Fibroblast of peridontal ligament (primary cell): ENCODE measurements around the gene DDX42.
"Not testable (repeated sequence)": the region's sequence is repeated elsewhere in the genome, so short reads cannot be mapped to it uniquely, and the experiment has no call there.

Experiments
- DNase-seq: peaks from one replicate; pipeline ENCODE4 v3.0.0-alpha.2; 2010; ENCODE audit errors: extremely low read depth

The DDX42 gene

DNA sequence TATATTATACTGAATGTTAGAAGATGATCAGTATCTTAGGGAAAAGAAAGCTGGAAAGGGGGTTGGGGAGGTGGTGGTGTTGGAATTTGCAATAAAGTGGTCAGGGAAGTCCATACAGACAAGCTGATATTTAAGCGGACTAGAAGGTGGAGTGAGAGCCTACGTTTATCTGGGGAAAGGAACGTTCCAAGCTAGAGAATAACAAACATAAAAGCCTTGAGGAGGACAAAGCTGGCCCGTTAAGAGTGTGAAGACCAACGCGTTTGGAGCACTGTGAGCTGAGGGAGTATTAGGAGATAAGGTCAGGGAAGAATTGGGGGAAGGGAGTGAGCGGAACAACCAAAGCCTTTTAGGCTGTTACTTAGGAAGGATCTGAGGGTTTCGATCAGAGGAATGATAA, 1.4 kb downstream of the DDX42 start:
- DNase-seq = peak; percentile 9

- peak; percentile 22 for DNase-seq
Measured at GRCh38 chr17:63780507-63780906, 6.5 kb downstream of the DDX42 start.

GRCh38 chr17:63780928-63781327, 7.0 kb downstream of the DDX42 start:
- DNase-seq = no peak

DNA sequence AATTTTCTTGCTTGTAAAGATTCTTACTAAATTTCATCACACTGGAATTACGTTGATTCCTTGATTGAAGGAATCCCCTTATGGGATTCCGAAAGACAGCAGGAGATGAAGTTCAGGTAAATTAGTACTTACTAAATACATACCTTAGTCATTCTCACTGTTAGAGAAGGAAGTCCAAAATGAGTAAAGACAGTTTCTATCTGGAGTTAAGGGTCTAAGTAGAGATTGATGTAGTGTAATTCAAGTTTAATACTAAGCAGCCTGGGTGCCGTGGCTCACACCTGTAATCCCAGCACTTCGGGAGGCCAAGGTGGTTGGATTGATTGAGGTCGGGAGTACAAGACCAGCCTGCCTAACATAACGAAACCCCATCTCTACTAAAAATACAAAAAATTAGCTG, 9.6 kb downstream of the DDX42 start:
- no peak for DNase-seq

GRCh38 chr17:63785556-63785955, 11.6 kb downstream of the DDX42 start:
- peak; percentile 60 for DNase-seq

DNA sequence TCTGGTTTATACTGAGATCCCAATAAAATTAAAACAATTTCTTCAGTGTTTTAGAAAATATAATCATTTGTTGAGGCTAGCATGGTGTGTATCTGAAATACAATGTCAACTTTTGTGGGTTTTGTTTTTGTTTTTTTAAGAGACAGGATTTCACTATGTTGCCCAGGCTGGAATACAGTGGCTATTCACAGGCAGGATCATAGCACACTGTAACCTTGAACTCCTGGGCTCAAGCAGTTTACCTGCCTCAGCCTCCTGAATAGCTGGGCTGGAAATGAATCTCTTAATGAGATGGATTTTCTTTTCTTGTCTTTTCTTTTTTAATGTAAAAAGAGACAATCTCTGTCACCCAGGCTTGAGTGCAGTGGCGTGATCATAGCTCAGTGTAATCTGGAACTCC, 12.1 kb downstream of the DDX42 start:
- DNase-seq = no peak

DNA sequence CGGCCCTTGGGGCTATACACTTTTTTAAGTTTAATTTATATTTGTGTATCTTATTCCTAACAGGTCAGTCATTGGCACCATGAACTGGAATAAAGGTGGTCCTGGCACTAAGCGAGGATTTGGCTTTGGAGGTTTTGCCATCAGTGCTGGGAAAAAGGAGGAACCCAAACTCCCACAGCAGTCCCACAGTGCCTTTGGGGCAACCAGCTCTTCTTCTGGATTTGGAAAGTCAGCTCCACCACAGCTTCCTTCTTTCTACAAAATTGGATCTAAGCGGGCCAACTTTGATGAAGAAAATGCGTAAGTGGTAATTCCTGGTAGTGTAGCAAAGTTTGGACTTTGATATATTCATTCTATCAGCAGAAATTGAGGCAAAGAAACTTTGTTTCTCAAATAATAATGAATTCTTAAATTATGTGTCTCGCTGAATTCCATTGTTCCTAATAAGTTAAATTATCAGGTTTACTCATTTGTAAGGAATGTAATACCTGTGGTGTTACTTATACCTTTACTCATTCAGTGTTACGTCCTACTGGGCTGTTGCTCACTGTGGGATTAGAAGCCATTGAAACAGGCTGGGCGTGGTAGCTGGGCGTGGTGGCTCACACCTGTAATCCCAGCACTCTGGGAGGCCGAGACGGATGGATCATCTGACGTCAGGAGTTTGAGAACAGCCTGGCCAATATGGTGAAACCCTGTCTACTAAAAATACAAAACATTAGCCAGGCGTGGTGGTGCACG, 13.2 kb downstream of the DDX42 start:
- no peak for DNase-seq

DNA sequence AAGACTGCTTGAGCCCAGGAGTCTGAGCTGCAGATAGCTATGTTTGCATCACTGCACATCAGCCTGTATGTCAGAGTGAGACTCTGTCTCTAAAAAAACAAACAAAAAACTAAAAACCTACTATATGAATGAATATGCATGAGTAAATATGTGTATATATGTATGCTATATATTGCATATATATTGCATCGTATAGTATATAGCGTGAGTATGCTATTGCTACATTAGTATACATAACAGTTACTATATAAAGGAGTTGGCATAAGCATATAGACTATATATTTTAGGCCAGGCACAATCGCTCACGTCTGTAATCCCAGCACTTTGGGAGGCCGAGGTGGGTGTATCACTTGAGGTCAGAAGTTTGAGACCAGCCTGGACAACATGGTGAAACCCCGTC, 16.1 kb downstream of the DDX42 start:
- DNase-seq = no peak

- DNase-seq = no peak
Measured at GRCh38 chr17:63792055-63792729, 18.2 kb downstream of the DDX42 start.

GRCh38 chr17:63796375-63796774, 22.4 kb downstream of the DDX42 start:
- DNase-seq = not testable (repeated sequence)

DNA sequence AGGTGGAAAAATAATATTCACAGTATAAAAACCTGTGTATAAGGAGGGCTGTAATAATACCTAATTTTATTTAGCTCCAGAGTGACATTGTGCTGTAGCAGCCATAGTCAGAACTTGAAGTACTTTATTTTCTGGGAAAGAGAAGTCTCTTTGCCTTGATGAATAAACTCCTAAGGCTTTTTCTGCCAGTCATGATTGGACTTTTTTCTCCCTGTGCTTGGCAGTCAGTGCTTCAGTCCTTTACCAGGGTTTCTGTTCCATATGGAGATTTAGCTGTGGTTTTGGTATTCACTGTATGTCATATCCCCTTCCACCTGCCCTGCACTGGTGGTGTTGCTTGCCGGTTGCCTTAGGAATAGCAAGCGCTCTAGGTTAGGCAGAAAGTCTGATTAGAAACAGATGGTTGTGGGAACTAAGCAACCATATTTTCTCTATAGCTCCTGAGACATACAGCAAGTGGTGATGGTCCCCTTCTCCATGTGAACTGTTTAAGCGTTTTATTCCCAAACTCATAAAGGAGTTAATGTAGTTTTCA, 24.7 kb downstream of the DDX42 start:
- peak; percentile 33 for DNase-seq

- no peak for DNase-seq
Measured at GRCh38 chr17:63800783-63801182, 26.8 kb downstream of the DDX42 start.

DNA sequence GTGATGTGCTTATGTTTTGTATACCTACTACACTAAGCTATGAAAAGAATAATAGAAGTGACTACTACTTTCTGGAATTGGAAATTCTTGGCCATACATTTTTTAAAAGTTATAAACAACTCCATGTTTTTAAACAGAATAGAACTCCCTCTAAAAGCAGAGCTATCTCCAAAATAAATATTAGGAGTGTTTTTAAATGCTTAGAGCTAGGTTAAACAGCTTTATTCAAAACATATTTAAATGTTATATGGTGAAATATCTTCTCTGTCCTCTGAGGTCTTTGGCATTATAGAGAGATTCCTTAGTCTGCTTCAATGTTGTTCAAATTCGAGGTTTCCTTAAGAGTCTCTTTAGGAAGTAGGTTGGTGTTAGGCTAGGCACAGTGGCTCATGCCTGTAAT, 30.4 kb downstream of the DDX42 start:
- no peak for DNase-seq

DNA sequence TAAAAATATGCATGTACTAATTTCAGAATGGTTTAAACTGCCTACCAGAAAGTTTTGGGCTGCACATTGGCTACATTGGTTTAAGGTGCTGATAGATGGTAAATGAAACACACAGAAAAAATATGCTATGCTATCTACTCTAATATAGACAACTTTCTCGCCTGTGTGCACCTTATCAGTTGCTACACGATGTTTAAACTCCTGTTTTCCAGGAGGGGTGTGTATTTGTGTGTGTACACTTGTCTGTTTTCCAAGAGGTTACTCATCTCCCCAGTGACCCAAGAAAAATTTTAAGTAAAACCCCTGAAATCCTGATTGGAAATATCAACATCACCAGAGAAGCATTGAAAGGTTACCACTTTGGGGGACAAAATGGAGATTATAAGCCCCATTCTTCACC, 31.6 kb downstream of the DDX42 start:
- DNase-seq = peak; percentile 15

GRCh38 chr17:63809970-63810369, 36.0 kb downstream of the DDX42 start:
- DNase-seq = no peak

DNA sequence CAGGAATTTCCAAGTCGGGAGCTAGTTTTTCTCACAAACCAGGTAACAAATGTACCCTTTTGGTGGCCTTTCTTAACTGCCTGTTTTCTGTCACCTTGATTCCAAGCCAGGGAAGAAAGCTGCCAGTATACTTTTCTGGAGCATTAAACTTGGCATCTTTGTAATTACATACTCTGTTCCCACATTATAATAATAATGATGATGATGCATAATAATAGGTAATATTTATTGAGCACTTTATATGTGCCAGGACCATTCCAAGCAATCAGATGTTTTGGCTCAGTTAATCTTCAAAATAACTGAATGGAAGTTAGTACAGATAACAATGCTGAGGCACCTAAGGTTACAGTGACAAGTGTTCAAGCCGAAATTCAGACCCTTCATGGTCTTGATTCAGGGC, 42.2 kb downstream of the DDX42 start:
- no peak for DNase-seq

DNA sequence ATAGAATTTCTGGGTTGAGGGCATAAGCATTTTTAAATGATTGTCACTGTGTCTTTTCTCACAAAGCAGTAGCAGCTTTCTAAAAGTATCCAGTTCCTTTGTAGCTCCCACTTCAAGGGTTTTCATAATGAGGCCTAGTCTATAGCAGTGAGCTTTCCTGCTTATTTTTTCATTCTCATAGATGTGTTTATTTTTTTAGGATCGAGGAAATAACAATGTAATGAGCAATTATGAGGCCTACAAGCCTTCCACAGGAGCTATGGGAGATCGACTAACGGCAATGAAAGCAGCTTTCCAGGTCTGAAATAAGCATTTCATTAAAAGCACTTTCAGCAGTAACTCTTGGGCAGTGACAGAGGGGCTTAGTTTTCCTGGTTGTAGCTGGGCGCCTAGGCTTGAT, 42.7 kb downstream of the DDX42 start:
- DNase-seq = peak; percentile 33

DNA sequence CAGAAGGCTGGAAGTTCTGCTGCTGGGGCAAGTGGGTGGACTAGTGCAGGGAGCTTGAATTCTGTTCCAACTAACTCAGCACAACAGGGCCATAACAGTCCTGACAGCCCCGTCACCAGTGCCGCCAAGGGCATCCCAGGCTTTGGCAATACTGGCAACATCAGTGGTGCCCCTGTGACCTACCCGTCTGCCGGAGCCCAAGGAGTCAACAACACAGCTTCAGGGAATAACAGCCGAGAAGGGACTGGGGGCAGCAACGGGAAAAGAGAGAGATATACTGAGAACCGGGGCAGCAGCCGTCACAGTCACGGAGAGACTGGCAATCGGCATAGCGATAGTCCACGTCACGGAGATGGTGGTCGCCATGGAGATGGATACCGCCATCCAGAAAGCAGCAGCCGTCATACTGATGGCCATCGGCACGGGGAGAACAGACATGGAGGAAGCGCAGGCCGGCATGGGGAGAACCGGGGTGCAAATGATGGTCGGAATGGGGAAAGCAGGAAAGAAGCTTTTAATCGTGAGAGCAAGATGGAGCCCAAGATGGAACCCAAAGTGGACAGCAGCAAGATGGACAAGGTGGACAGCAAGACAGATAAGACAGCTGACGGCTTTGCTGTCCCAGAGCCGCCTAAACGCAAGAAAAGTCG, 43.9 kb downstream of the DDX42 start:
- DNase-seq = no peak

- DNase-seq = no peak
Measured at GRCh38 chr17:63819131-63819530, 45.2 kb downstream of the DDX42 start.

DNA sequence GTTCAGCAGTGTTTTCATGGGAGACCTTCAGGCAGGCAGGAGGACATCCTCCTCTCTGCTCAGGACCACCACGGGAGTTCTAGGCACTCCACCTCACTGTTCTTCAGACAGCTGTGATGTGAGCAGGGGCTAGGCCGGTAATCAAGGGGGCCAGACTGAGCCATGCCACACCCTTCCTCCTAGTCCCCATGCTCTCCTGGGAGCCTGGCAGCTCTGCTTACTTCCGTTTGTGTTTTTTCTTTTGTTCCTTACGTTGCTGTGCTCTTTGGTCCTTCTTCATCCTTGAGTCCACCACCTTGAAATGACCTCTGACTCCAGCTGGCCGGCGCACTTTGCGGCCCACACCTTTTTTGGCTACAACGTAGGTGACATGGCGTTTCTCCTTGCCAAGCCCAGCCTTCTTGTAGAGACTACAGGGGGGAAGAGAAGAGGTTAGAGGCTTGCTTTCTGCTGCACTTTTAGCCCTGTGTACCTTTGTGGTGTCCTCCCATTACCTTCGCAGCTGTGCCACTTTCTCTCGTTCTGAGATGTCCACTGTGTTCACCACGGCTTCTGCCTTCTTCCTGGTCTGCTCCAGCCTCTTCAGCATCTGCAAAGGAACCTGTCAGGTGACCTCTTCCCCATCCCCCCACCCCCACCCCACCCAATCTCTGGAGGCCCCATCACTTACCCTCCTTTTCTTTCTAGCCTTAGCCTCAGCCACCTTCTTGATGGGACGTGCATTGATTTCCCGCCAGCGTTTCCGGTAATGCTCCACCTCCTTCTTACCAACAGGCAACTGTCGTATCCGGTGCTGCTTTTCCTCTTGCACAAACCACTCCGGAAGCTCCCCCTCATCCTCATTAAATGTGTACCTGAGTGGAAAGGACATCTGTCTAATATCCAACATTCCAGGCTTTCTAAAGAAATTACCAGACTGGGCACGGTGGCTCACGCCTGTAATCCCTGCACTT, 45.9 kb downstream of the DDX42 start:
- DNase-seq = no peak

- DNase-seq = no peak
Measured at GRCh38 chr17:63820963-63821561, 47.1 kb downstream of the DDX42 start.
